SK-N-SH treated with all-trans-retinoic acid at 6 μM for 48 hours (cell line): ENCODE results near the gene C1orf159.

Experiments used
- ATAC-seq: fragments of 200-7000 bp; cut with Tn5 transposase; 3 replicates; pipeline ENCODE4 v1.9.1; 2020; ENCODE audit warnings: mild to moderate bottlenecking, moderate library complexity
- ARNTL ChIP-seq: fragments of 450-650 bp; formaldehyde crosslinking; IDR thresholded peaks from 2 replicates; pipeline ENCODE4 v1.5.0; 2020; ENCODE audit warnings: low read depth, mild to moderate bottlenecking, moderate library complexity, borderline replicate concordance
- BACH2 ChIP-seq: fragments of 250-450 bp; sonication (Bioruptor Pico); IDR thresholded peaks from 2 replicates; pipeline ENCODE4 v1.9.0; 2021; ENCODE audit warnings: mild to moderate bottlenecking, borderline replicate concordance
- CSDC2 ChIP-seq: fragments of 250-450 bp; sonication (Bioruptor Pico); IDR thresholded peaks from 2 replicates; pipeline ENCODE4 v1.5.0; 2020; ENCODE audit warnings: mild to moderate bottlenecking, moderate library complexity
- ESRRG ChIP-seq: fragments of 250-450 bp; sonication (Bioruptor Pico); IDR thresholded peaks from 2 replicates; pipeline ENCODE4 v1.6.1; 2021; ENCODE audit warnings: mild to moderate bottlenecking
- OSR1 ChIP-seq: fragments of 250-450 bp; sonication (Bioruptor Pico); IDR thresholded peaks from 2 replicates; pipeline ENCODE4 v1.8.0; 2022; ENCODE audit warnings: moderate library complexity, mild to moderate bottlenecking, inconsistent platforms
- PPARA ChIP-seq: fragments of 250-450 bp; sonication (Bioruptor Pico); IDR thresholded peaks from 2 replicates; pipeline ENCODE4 v1.5.0; 2020; ENCODE audit warnings: mild to moderate bottlenecking, borderline replicate concordance
- RARB ChIP-seq: fragments of 250-450 bp; sonication (Bioruptor Pico); IDR thresholded peaks from 2 replicates; pipeline ENCODE4 v1.8.0; 2021; ENCODE audit warnings: mild to moderate bottlenecking, moderate library complexity
- SNAI2 ChIP-seq: fragments of 250-450 bp; sonication (Bioruptor Pico); IDR thresholded peaks from 2 replicates; pipeline ENCODE4 v1.5.0; 2020; ENCODE audit warnings: mild to moderate bottlenecking, moderate library complexity
- TCF4 ChIP-seq: fragments of 250-450 bp; sonication (Bioruptor Pico); IDR thresholded peaks from 2 replicates; pipeline ENCODE4 v1.8.0; 2021; ENCODE audit warnings: mild to moderate bottlenecking, moderate library complexity, borderline replicate concordance
- TOX ChIP-seq: fragments of 250-450 bp; sonication (Bioruptor Pico); IDR thresholded peaks from 2 replicates; pipeline ENCODE4 v1.8.0; 2021; ENCODE audit warnings: mild to moderate bottlenecking, moderate library complexity, borderline replicate concordance
- ZC3H10 ChIP-seq: fragments of 250-450 bp; sonication (Bioruptor Pico); IDR thresholded peaks from 2 replicates; pipeline ENCODE4 v1.5.1; 2021; ENCODE audit warnings: mild to moderate bottlenecking, moderate library complexity
- ZFP3 ChIP-seq: fragments of 250-450 bp; sonication (Bioruptor Pico); IDR thresholded peaks from 2 replicates; pipeline ENCODE4 v1.5.0; 2020; ENCODE audit warnings: mild to moderate bottlenecking, moderate library complexity
- ZFP30 ChIP-seq: fragments of 450-650 bp; formaldehyde crosslinking; IDR thresholded peaks from 2 replicates; pipeline ENCODE4 v1.5.0; 2022; ENCODE audit warnings: mild to moderate bottlenecking, moderate library complexity
- ZNF565 ChIP-seq: fragments of 450-650 bp; formaldehyde crosslinking; conservative IDR thresholded peaks from 2 replicates; pipeline ENCODE4 v1.5.0; 2020; ENCODE audit warnings: low read depth, mild to moderate bottlenecking, moderate library complexity
- ZNF70 ChIP-seq: fragments of 450-650 bp; formaldehyde crosslinking; IDR thresholded peaks from 2 replicates; pipeline ENCODE4 v1.5.0; 2020; ENCODE audit warnings: mild to moderate bottlenecking, moderate library complexity
- ZNF8 ChIP-seq: fragments of 450-650 bp; formaldehyde crosslinking; IDR thresholded peaks from 2 replicates; pipeline ENCODE4 v1.5.0; 2020; ENCODE audit warnings: mild to moderate bottlenecking, moderate library complexity
- TF ChIP-seq, protein P1 (sequence below): fragments of 250-450 bp; sonication (Bioruptor Pico); IDR thresholded peaks from 2 replicates; pipeline ENCODE4 v1.5.0; 2020; ENCODE audit warnings: mild to moderate bottlenecking, moderate library complexity
- TF ChIP-seq, protein P2 (sequence below): fragments of 250-450 bp; sonication (Bioruptor Pico); IDR thresholded peaks from 2 replicates; pipeline ENCODE4 v1.5.1; 2021; ENCODE audit warnings: mild to moderate bottlenecking, moderate library complexity
- TF ChIP-seq, protein P3 (sequence below): fragments of 250-450 bp; sonication (Bioruptor Pico); IDR thresholded peaks from 2 replicates; pipeline ENCODE4 v1.8.0; 2021; ENCODE audit warnings: low read depth, mild to moderate bottlenecking, moderate library complexity, borderline replicate concordance
- TF ChIP-seq, protein P4 (sequence below): fragments of 250-450 bp; sonication (Bioruptor Pico); IDR thresholded peaks from 2 replicates; pipeline ENCODE4 v1.5.1; 2020; ENCODE audit warnings: low read depth, mild to moderate bottlenecking, moderate library complexity
- TF ChIP-seq, protein P5 (sequence below): fragments of 250-450 bp; sonication (Bioruptor Pico); IDR thresholded peaks from 2 replicates; pipeline ENCODE4 v1.8.0; 2020; ENCODE audit warnings: mild to moderate bottlenecking, moderate library complexity, borderline replicate concordance

The C1orf159 gene

DNA sequence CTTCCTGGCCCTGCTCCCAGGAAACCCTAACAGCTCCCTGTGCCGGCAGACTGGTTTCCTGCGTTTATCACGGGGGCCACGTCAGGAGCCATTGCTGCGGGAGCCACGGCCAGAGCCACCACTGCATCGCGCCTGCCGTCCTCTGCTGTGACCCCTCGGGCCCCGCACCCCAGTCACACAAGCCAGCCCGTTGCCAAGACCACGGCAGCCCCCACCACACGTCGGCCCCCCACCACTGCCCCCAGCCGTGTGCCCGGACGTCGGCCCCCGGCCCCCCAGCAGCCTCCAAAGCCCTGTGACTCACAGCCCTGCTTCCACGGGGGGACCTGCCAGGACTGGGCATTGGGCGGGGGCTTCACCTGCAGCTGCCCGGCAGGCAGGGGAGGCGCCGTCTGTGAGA, 67.9 kb downstream of the C1orf159 start:
- TF ChIP-seq, protein P1, sequence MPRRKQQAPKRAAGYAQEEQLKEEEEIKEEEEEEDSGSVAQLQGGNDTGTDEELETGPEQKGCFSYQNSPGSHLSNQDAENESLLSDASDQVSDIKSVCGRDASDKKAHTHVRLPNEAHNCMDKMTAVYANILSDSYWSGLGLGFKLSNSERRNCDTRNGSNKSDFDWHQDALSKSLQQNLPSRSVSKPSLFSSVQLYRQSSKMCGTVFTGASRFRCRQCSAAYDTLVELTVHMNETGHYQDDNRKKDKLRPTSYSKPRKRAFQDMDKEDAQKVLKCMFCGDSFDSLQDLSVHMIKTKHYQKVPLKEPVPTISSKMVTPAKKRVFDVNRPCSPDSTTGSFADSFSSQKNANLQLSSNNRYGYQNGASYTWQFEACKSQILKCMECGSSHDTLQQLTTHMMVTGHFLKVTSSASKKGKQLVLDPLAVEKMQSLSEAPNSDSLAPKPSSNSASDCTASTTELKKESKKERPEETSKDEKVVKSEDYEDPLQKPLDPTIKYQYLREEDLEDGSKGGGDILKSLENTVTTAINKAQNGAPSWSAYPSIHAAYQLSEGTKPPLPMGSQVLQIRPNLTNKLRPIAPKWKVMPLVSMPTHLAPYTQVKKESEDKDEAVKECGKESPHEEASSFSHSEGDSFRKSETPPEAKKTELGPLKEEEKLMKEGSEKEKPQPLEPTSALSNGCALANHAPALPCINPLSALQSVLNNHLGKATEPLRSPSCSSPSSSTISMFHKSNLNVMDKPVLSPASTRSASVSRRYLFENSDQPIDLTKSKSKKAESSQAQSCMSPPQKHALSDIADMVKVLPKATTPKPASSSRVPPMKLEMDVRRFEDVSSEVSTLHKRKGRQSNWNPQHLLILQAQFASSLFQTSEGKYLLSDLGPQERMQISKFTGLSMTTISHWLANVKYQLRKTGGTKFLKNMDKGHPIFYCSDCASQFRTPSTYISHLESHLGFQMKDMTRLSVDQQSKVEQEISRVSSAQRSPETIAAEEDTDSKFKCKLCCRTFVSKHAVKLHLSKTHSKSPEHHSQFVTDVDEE (CRISPR knock-in tag), result no peak
- TF ChIP-seq ZNF8 (CRISPR knock-in tag) (no peak), ESRRG (CRISPR knock-in tag) (no peak), TOX (CRISPR knock-in tag) (no peak)
- TF ChIP-seq, protein P2, sequence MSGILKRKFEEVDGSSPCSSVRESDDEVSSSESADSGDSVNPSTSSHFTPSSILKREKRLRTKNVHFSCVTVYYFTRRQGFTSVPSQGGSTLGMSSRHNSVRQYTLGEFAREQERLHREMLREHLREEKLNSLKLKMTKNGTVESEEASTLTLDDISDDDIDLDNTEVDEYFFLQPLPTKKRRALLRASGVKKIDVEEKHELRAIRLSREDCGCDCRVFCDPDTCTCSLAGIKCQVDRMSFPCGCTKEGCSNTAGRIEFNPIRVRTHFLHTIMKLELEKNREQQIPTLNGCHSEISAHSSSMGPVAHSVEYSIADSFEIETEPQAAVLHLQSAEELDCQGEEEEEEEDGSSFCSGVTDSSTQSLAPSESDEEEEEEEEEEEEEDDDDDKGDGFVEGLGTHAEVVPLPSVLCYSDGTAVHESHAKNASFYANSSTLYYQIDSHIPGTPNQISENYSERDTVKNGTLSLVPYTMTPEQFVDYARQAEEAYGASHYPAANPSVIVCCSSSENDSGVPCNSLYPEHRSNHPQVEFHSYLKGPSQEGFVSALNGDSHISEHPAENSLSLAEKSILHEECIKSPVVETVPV (CRISPR knock-in tag), result no peak
- no peak for ATAC-seq

DNA sequence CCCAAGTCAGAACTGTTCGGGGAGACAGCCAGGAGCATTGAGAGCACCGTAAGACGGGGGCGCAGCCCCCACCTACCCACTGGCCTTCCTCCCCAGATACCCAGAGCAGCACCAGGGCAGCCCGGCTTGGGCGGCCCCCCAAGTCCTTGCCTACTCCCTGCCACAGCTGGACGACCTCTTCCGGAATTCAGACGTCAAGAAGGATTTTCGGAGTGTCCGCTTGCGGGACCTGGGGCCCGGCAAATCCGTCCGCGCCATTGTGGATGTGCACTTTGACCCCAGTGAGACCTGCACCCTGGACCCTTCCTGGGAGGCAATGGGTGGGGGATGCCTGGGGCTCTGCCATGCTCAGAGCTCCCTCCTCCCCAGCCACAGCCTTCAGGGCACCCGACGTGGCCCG, 68.5 kb downstream of the C1orf159 start:
- no peak for TF ChIP-seq TOX (CRISPR knock-in tag)
- no peak for TF ChIP-seq ZC3H10
- no peak for TF ChIP-seq ZNF8 (CRISPR knock-in tag)
- TF ChIP-seq, protein P3, sequence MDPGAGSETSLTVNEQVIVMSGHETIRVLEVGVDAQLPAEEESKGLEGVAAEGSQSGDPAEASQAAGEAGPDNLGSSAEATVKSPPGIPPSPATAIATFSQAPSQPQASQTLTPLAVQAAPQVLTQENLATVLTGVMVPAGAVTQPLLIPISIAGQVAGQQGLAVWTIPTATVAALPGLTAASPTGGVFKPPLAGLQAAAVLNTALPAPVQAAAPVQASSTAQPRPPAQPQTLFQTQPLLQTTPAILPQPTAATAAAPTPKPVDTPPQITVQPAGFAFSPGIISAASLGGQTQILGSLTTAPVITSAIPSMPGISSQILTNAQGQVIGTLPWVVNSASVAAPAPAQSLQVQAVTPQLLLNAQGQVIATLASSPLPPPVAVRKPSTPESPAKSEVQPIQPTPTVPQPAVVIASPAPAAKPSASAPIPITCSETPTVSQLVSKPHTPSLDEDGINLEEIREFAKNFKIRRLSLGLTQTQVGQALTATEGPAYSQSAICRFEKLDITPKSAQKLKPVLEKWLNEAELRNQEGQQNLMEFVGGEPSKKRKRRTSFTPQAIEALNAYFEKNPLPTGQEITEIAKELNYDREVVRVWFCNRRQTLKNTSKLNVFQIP (CRISPR knock-in tag), result no peak
- TF ChIP-seq, protein P4, sequence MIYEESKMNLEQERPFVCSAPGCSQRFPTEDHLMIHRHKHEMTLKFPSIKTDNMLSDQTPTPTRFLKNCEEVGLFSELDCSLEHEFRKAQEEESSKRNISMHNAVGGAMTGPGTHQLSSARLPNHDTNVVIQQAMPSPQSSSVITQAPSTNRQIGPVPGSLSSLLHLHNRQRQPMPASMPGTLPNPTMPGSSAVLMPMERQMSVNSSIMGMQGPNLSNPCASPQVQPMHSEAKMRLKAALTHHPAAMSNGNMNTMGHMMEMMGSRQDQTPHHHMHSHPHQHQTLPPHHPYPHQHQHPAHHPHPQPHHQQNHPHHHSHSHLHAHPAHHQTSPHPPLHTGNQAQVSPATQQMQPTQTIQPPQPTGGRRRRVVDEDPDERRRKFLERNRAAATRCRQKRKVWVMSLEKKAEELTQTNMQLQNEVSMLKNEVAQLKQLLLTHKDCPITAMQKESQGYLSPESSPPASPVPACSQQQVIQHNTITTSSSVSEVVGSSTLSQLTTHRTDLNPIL, result no peak
- no peak for TF ChIP-seq SNAI2 (CRISPR knock-in tag)
- no peak for TF ChIP-seq ZNF565 (CRISPR knock-in tag)
- no peak for TF ChIP-seq OSR1 (CRISPR knock-in tag)
- no peak for TF ChIP-seq ZNF70 (CRISPR knock-in tag)
- TF ChIP-seq, protein P5, sequence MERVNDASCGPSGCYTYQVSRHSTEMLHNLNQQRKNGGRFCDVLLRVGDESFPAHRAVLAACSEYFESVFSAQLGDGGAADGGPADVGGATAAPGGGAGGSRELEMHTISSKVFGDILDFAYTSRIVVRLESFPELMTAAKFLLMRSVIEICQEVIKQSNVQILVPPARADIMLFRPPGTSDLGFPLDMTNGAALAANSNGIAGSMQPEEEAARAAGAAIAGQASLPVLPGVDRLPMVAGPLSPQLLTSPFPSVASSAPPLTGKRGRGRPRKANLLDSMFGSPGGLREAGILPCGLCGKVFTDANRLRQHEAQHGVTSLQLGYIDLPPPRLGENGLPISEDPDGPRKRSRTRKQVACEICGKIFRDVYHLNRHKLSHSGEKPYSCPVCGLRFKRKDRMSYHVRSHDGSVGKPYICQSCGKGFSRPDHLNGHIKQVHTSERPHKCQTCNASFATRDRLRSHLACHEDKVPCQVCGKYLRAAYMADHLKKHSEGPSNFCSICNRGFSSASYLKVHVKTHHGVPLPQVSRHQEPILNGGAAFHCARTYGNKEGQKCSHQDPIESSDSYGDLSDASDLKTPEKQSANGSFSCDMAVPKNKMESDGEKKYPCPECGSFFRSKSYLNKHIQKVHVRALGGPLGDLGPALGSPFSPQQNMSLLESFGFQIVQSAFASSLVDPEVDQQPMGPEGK (CRISPR knock-in tag), result no peak
- no peak for TF ChIP-seq RARB (CRISPR knock-in tag)
- no peak for TF ChIP-seq ARNTL
- no peak for TF ChIP-seq PPARA
- TF ChIP-seq, protein P1 (CRISPR knock-in tag), result no peak
- TF ChIP-seq BACH2 (CRISPR knock-in tag), result no peak
- no peak for TF ChIP-seq ZFP30
- TF ChIP-seq ESRRG (CRISPR knock-in tag), result no peak
- no peak for ATAC-seq

DNA sequence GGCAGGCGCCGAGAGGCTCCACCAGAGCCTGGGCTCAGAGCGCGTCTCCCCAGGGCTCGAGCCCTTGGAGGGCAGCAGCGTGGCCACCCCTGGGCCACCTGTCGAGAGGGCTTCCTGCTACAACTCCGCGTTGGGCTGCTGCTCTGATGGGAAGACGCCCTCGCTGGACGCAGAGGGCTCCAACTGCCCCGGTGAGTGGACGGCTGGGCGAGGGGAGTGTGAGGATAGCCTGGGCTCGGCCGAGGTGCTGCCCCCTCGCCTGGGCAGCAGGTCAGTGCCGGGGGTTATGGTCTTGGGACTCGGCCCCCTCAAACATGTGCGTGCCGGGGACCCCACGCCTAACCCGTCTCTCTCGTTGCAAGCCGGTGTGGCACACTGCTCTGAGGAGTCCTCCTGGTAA, 69.1 kb downstream of the C1orf159 start:
- ATAC-seq, result no peak
- TF ChIP-seq, protein P4, result no peak
- no peak for TF ChIP-seq ZNF70 (CRISPR knock-in tag)
- no peak for TF ChIP-seq ARNTL
- TF ChIP-seq TCF4 (CRISPR knock-in tag), result no peak
- no peak for TF ChIP-seq ZNF8 (CRISPR knock-in tag)
- no peak for TF ChIP-seq RARB (CRISPR knock-in tag)
- no peak for TF ChIP-seq ZFP30
- TF ChIP-seq PPARA, result no peak
- TF ChIP-seq CSDC2 (CRISPR knock-in tag), result no peak
- TF ChIP-seq BACH2 (CRISPR knock-in tag), result no peak
- no peak for TF ChIP-seq ZC3H10
- TF ChIP-seq ZFP3, result no peak
- TF ChIP-seq, all 23 proteins: peak for 0
